CD1c-positive myeloid dendritic cell (primary cell): ENCODE data around the gene GRAP2.

ENCODE experiments used
- DNase-seq: peaks from one replicate; pipeline ENCODE4 v3.0.0-alpha.2; 2016; ENCODE audit errors: extremely low spot score

The GRAP2 gene

DNA sequence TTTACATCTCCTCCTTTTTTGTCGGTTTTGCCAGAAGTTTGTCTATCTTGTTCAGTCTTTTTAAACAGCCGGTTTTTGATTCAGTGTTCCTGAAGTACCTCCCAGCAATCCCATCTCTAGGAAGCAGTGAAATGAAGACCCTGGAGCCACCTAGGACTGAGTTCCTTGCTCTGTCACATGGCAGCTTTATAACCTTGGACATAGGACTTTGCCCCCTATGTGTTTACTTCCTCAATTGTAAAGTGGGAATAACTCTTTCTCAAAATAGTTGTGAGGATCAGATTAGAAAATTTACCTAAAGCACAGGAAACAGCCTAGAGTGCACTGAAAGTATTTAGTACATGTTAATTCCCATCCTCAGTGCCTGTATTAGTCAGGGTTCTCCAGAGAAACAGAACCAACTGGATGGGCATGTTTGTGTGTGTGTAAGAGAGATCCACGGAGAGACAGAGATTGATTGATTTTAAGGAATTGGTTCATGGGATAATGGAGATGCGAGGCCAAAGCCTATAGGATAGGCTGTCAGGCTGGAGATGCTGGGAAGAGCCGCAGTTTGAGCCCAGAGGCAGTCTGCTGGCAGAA is 113.9 kb downstream of the GRAP2 start:
- no peak for DNase-seq

DNA sequence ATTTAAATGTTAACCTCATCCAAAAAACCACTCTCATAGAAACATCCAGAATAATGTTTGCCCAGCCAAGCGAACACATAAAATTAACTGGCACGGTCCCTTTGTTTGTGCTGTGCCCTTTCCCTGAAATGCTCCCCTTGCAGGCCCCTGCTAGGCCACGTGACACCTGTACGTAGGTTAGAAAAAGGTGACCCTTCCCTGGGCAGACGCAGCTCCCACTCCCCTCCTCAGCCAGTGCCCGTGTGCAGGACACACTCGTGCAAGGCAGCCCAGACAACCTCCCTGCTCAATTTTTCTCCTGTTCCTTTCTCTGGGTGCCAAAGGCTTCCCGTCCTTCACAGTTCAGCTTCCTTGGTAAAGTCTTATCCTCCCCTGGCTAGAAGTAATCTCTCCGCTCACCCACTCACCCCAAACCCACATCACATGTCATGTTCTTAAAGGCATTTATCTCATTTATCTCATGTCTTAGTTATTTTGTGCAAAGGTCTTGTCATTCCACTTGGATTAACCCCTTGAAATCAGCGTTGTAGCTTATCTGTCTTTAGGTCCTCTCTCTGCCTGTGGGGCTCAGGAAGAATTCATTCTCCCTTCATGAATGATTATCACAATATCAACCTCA is 114.6 kb downstream of the GRAP2 start:
- DNase-seq: no peak

DNA sequence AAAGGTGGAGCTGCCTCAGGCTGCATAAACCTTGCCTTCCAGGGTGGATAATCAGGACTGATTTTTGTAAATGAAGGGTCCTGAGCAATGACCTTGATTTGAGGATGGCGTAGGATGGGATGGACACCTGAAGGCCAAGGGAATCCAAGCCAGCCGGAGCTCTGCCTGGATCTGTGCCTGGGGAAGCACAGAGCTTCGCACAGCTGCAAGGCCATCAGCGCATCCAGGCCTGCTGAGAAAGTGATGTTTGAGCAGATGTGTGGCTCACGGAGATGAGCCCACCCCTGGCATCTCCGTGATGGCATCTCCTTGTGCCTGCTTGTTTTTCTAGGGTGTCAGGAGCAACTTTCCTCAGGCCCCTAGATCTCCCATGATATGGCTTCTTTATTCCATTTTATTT is 117.2 kb downstream of the GRAP2 start:
- DNase-seq: no peak

DNA sequence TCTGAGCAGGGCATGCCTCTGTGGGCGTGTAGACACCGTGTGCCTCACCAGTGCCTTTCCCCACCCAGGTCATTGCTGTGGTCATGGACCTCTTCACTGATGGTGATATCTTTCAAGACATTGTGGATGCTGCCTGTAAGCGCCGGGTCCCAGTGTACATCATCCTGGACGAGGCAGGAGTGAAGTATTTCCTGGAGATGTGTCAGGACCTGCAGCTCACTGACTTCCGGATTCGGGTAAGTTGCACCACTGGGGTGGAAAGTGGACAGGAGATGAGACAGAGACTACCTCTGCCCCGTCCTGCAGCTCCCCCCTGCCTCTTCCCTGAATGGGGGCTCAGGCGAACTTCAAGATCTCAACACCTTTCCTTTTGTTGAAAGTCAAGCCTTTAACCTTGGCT is 118.2 kb downstream of the GRAP2 start:
- DNase-seq: no peak

DNA sequence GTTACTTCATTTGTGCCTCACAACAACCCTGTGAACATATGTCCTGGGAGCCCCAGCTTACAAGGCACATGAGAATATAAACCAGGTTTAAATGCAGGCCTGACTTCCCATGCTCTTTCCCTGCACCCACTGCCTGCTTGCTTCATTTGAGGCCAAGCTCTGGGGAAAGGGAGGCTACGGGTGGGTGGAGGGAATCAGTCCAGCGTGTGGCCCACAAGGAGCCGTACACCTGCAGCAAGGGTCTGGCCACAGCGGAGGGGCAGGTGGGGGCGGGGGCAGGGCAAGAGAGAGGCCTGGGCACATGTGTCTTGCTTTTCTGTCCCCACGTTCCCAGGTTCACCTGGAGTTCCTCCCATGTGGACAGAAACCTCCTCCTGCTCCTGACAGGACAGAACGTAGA is 120.1 kb downstream of the GRAP2 start:
- DNase-seq: no peak

DNA sequence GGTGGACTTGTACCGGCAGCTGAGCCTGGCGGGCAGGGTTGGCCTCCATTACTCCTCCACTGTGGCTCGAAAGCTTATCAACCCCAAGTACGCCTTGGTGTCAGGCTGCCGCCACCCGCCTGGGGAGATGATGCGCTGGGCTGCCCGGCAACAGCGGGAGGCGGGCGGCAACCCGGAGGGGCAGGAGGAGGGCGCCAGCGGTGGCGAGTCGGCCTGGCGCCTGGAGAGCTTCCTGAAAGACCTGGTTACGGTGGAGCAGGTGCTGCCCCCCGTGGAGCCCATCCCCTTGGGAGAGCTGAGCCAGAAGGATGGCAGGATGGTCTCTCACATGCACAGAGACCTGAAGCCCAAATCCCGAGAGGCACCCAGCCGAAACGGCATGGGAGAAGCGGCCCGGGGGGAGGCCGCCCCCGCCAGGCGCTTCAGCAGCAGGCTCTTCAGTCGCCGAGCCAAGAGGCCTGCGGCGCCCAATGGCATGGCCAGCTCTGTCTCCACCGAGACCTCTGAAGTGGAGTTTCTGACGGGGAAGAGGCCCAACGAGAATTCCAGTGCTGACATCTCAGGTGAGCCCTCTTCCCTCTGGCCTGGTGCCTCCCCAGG is 120.6 kb downstream of the GRAP2 start:
- DNase-seq: no peak

DNA sequence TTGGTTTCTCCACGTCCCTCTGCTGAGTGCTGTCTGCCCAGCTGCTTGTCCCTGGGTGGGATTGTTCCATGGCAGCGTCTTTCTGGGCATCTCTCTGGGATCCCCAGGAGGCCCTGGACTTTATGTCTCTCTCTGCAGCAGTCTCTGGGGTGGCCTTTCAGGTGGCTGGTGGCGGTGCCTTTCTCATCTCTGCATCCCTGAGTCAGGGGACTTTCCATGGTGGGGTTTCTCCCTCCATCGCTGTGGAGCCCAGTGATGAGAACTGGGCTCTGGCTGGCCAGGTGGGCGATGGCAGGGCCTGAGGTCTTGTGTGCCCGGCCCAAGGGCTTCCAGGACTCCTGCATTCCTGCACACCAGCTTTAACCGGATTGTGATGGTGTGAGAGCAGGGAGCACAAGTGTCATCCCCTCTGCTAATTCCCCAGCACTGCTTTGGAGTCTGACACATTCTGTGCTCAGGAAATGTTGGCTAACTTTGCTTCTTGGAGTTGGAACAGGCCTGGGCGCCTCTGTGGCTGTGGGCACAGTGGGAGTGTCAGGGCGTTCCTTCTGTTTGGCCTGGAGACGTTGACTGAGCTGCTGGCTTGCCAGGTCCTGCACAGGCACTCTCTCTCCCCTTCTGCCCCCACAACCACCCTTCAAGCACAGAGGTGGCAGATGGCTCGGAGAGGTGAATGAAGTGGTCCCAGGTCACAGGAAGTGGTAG is 121.8 kb downstream of the GRAP2 start:
- DNase-seq: no peak
